ENCODE results near the gene RPL15. TPM values are rescaled to one million over a fixed set of nuclear protein-coding genes. Genes with fewer than 3 reads are reported as not detected.

Gene RPL15
- total and polyA plus RNA-seq, 7 donors = 1,021 to 2,855 (median 1,350) TPM

- peaks cover 43% of the 10 kb centered on the region for H3K4me1 ChIP-seq
- H3K4me3 ChIP-seq = no peak overlapping the region
- 26 to 62% (median 38%) methylated on average over 5 of the region's 5 CpGs for WGBS, 3 donors
- no peak for TF ChIP-seq CTCF (IDR thresholded peaks at IDR 0.05)
- ATAC-seq (peak in 3 of 4 donors; percentile 20 to 60 (median 36)), DNase-seq (peak in 1 of 2 donors; percentile 55)
- H3K27me3 ChIP-seq (ENCODE audit: insufficient read depth in 3 of 3, low read length in 2 of 3) = no peaks in the 10 kb centered on the region
- peaks cover 0 to 96% of the 10 kb centered on the region in 2 donors for H3K36me3 ChIP-seq (ENCODE audit: insufficient read depth in 1 of 2, low read depth in 1 of 2)
- intact Hi-C loops (cut with DNase I) = no loop called here
- H3K27ac ChIP-seq = peak overlapping the region; percentile 47
- no peaks in the 10 kb centered on the region for H3K9me3 ChIP-seq
Observed at GRCh38 chr3:23968463-23969184, 51.7 kb downstream of the RPL15 start.

- peak overlapping the region; percentile 47 for H3K27ac ChIP-seq
- WGBS, 3 donors = 93 to 94% (median 93%) methylated on average over 4 of the region's 4 CpGs
- H3K4me1 ChIP-seq = peaks cover 37% of the 10 kb centered on the region
- no peak for TF ChIP-seq CTCF (IDR thresholded peaks at IDR 0.05)
- no peak for DNase-seq
- no peak for ATAC-seq
- H3K27me3 ChIP-seq (ENCODE audit: insufficient read depth in 3 of 3, low read length in 2 of 3) = no peaks in the 10 kb centered on the region
- peaks cover 0 to 95% of the 10 kb centered on the region in 2 donors for H3K36me3 ChIP-seq (ENCODE audit: insufficient read depth in 1 of 2, low read depth in 1 of 2)
- H3K4me3 ChIP-seq = no peak overlapping the region
- intact Hi-C loops (cut with DNase I) = no loop called here
- no peaks in the 10 kb centered on the region for H3K9me3 ChIP-seq
Observed at GRCh38 chr3:23969393-23969792, 52.5 kb downstream of the RPL15 start.

Other genes with a start within 250 kb of the RPL15 start
- 100 to 1,000 TPM in 1 of 4 donors, 10 to 100 TPM in 3; 54.1 to 112 (median 90.1) TPM for gene UBE2E1, start 111.2 kb upstream of the RPL15 start, total RNA-seq
- 10 to 100 TPM; 66.3 to 86.5 (median 66.6) TPM for gene UBE2E1, start 111.2 kb upstream of the RPL15 start, polyA plus RNA-seq
- 10 to 100 TPM; 19.8 to 30.7 (median 21.3) TPM for gene NKIRAS1, start 142 bp upstream of the RPL15 start, total RNA-seq
- gene NKIRAS1, start 142 bp upstream of the RPL15 start, polyA plus RNA-seq = 10 to 100 TPM; 19.5 to 52.4 (median 24.7) TPM
- 10 to 100 TPM; 31.7 to 79.6 (median 44.8) TPM for gene NR1D2, start 28.2 kb downstream of the RPL15 start, total RNA-seq
- 10 to 100 TPM in 2 of 3 donors, 1 to 10 TPM in 1; 4.9 to 26.1 (median 13.7) TPM for gene NR1D2, start 28.2 kb downstream of the RPL15 start, polyA plus RNA-seq

All from psoas muscle (tissue), 8 donors.